HG03159 (cell line): Measurements from ENCODE around the gene GREB1L.

Experiments used
- ATAC-seq: cut with Tn5 transposase; IDR thresholded peaks from one replicate; pipeline ENCODE4 v1.9.1; 2021; ENCODE audit warnings: mild to moderate bottlenecking, moderate library complexity; ENCODE audit not compliant: unreplicated experiment

Gene GREB1L

GRCh38 chr18:21479721-21480120, 237.7 kb downstream of the GREB1L start:
- ATAC-seq: no peak

- ATAC-seq: no peak
Measured at GRCh38 chr18:21481739-21482138, 239.7 kb downstream of the GREB1L start.

- no peak for ATAC-seq
Measured at GRCh38 chr18:21483051-21483450, 241.0 kb downstream of the GREB1L start.

- ATAC-seq: no peak
Measured at GRCh38 chr18:21484851-21485636, 243.0 kb downstream of the GREB1L start.

GRCh38 chr18:21486905-21487437, 244.9 kb downstream of the GREB1L start:
- ATAC-seq: no peak

- ATAC-seq: no peak
Measured at GRCh38 chr18:21489119-21489750, 247.2 kb downstream of the GREB1L start.

GRCh38 chr18:21489919-21490495, 248.0 kb downstream of the GREB1L start:
- ATAC-seq: no peak

GRCh38 chr18:21490748-21491147, 248.7 kb downstream of the GREB1L start:
- ATAC-seq: no peak

- ATAC-seq: no peak
Measured at GRCh38 chr18:21496277-21496835, 254.3 kb downstream of the GREB1L start.

GRCh38 chr18:21499997-21500396, 258.0 kb downstream of the GREB1L start:
- no peak for ATAC-seq

- no peak for ATAC-seq
Measured at GRCh38 chr18:21502661-21503060, 260.6 kb downstream of the GREB1L start.

GRCh38 chr18:21507913-21508701, 266.1 kb downstream of the GREB1L start:
- no peak for ATAC-seq

- no peak for ATAC-seq
Measured at GRCh38 chr18:21509062-21509461, 267.0 kb downstream of the GREB1L start.

- no peak for ATAC-seq
Measured at GRCh38 chr18:21513292-21513691, 271.3 kb downstream of the GREB1L start.

- no peak for ATAC-seq
Measured at GRCh38 chr18:21513741-21514140, 271.7 kb downstream of the GREB1L start.

GRCh38 chr18:21522530-21522929, 280.5 kb downstream of the GREB1L start:
- no peak for ATAC-seq

GRCh38 chr18:21525916-21526315, 283.9 kb downstream of the GREB1L start:
- ATAC-seq: no peak

GRCh38 chr18:21526463-21526862, 284.4 kb downstream of the GREB1L start:
- no peak for ATAC-seq

- no peak for ATAC-seq
Measured at GRCh38 chr18:21534327-21534726, 292.3 kb downstream of the GREB1L start.

GRCh38 chr18:21538230-21538629, 296.2 kb downstream of the GREB1L start:
- ATAC-seq: no peak

- no peak for ATAC-seq
Measured at GRCh38 chr18:21546423-21546822, 304.4 kb downstream of the GREB1L start.
